ENCODE measurements around the gene TLE5. TPM values are rescaled to one million over a fixed set of nuclear protein-coding genes. Genes with fewer than 3 reads are reported as not detected.

Gene TLE5
- total and polyA plus RNA-seq, 8 donors = 335 to 954 (median 788) TPM

DNA sequence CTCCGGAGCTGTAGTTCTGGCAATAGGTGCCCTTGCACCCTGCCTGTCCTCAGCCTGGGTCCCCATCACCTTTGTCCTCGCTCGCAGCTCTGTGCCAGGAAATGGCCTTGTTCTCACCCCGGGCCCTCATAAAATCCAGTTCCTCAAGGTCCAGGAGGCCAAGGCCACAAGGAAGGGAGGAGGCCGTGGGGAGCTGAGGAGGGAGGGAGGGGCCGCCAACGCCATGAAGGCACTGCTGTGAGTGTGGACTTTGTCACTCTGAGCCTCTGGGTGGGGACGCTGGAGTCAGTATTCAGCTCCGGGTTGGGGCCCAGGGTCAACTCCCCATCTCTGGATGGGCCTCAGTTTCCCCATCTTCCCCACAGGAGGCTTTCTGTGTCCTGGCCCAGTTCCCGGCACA is 22.6 kb upstream of the TLE5 start:
- intact Hi-C loops (cut with DNase I) = no loop called here
- Histone ChIP-seq H3K4me1 (peaks cover 0 to 5% of the 10 kb centered on the region in 2 donors), H3K9me3 (no peaks in the 10 kb centered on the region), H3K27me3 (no peaks in the 10 kb centered on the region), H3K36me3 (no peaks in the 10 kb centered on the region), H3K27ac (no peak overlapping the region), H3K4me3 (no peak overlapping the region)
- no peak for DNase-seq
- ATAC-seq = no peak
- TF ChIP-seq, protein P1, sequence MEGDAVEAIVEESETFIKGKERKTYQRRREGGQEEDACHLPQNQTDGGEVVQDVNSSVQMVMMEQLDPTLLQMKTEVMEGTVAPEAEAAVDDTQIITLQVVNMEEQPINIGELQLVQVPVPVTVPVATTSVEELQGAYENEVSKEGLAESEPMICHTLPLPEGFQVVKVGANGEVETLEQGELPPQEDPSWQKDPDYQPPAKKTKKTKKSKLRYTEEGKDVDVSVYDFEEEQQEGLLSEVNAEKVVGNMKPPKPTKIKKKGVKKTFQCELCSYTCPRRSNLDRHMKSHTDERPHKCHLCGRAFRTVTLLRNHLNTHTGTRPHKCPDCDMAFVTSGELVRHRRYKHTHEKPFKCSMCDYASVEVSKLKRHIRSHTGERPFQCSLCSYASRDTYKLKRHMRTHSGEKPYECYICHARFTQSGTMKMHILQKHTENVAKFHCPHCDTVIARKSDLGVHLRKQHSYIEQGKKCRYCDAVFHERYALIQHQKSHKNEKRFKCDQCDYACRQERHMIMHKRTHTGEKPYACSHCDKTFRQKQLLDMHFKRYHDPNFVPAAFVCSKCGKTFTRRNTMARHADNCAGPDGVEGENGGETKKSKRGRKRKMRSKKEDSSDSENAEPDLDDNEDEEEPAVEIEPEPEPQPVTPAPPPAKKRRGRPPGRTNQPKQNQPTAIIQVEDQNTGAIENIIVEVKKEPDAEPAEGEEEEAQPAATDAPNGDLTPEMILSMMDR (IDR thresholded peaks at IDR 0.05) = no peak

DNA sequence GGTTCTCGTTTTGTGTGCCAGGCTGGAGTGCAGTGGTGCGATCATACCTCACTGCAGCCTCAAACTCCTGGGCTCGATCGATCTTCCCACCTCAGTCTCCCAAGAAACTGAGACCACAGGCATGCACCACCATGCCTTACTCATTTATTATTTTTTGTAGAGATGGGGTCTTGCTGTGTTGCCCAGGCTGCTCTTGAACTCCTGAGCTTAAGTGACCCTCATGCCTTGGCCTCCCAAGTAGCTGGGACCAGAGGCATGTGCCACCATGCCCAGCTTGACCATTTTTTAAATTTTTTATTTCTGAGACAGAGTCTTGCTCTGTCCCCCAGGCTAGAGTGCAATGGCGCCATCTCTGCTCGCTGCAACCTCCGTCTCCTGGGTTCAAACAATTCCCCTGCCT is 21.7 kb upstream of the TLE5 start:
- H3K4me3 ChIP-seq = no peak overlapping the region
- no peaks in the 10 kb centered on the region for H3K9me3 ChIP-seq
- no peak for DNase-seq
- TF ChIP-seq, protein P1 (IDR thresholded peaks at IDR 0.05) = no peak
- H3K4me1 ChIP-seq = peaks cover 0 to 5% of the 10 kb centered on the region in 2 donors
- no peaks in the 10 kb centered on the region for H3K36me3 ChIP-seq
- no peak for ATAC-seq
- H3K27me3 ChIP-seq = no peaks in the 10 kb centered on the region
- intact Hi-C loops (cut with DNase I) = no loop called here
- H3K27ac ChIP-seq = no peak overlapping the region

DNA sequence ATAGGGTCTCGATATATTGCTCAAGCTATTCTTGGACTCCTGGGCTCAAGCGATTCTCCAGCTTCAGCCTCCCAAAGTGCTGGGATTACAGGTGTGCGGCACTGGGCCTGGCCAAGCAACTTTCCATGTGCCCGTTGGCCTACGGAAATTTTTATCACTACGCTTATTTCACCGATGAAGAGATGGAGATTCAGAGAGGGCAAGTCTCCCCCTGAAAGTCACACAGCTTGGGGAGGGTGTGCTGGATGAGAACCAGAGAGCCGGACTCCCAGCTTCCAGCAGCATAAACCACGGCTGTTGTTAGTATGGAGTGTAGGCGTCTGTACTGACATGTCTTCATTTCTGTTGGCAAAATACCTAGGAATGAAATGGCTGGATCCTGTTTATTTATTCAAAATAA is 20.0 kb upstream of the TLE5 start:
- H3K4me3 ChIP-seq = no peak overlapping the region
- no peak for DNase-seq
- H3K27me3 ChIP-seq = no peaks in the 10 kb centered on the region
- no peaks in the 10 kb centered on the region for H3K36me3 ChIP-seq
- ATAC-seq = no peak
- intact Hi-C loops (cut with DNase I) = no loop called here
- peaks cover 0 to 5% of the 10 kb centered on the region in 2 donors for H3K4me1 ChIP-seq
- TF ChIP-seq, protein P1 (IDR thresholded peaks at IDR 0.05) = no peak
- H3K27ac ChIP-seq = no peak overlapping the region
- H3K9me3 ChIP-seq = no peaks in the 10 kb centered on the region

DNA sequence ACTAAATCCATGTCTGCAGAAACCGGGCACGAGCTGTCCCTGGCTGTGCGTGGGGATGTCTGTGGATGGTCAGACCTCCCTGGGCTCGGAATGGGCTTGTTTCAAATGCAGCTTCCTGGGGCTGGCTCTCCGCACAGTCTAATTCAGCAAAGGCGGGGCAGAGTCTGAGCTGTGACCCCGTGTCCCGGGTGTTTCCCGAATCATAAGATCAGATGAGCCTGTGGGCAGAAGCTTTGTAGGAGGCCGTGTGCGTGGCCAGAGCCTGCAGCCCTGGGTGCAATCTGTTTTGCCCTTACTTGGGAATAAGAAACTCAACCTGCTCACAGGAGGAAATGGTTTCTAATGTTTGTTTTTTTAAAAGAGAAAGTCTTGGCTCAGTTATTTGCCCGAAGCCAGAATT is 18.0 kb upstream of the TLE5 start:
- no peak overlapping the region for H3K27ac ChIP-seq
- no peak overlapping the region for H3K4me3 ChIP-seq
- H3K27me3 ChIP-seq = no peaks in the 10 kb centered on the region
- intact Hi-C loops (cut with DNase I) = no loop called here
- TF ChIP-seq, protein P1 (IDR thresholded peaks at IDR 0.05) = no peak
- peaks cover 0 to 12% of the 10 kb centered on the region in 2 donors for H3K4me1 ChIP-seq
- no peaks in the 10 kb centered on the region for H3K36me3 ChIP-seq
- DNase-seq (no peak), ATAC-seq (peak; percentile 9)
- H3K9me3 ChIP-seq = no peaks in the 10 kb centered on the region

DNA sequence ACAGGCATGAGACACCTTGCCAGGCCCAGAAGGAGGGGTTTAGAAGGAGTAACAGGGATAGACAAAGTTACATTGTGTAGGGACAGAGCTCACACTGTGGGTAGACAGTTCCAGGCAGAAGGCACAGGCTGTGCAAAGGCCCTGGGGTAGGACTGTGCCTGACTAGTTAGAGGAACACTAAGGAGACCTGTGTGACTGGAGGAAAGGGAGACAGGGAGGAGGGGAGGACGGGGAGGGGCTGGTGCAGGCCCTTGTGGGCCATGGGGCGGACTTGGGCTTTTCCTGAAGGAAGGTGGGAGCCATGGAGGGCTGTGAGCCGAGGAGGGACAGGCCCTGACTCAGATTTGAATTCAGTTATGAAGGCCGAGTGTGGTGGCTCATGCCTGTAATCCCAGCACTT is 17.3 kb upstream of the TLE5 start:
- no peak for ATAC-seq
- Histone ChIP-seq H3K9me3 (no peaks in the 10 kb centered on the region), H3K4me1 (peaks cover 0 to 12% of the 10 kb centered on the region in 2 donors), H3K4me3 (no peak overlapping the region), H3K27me3 (no peaks in the 10 kb centered on the region), H3K27ac (no peak overlapping the region), H3K36me3 (no peaks in the 10 kb centered on the region)
- intact Hi-C loops (cut with DNase I) = no loop called here
- TF ChIP-seq, protein P1 (IDR thresholded peaks at IDR 0.05) = no peak
- DNase-seq = no peak
